Measurements from ENCODE around the gene ATPAF1.
A peak's percentile ranks its signal among the peaks of the same experiment; 100 is the strongest.

ATPAF1 gene

GRCh38 chr1:46690931-46691421 lies 22.8 kb upstream of the ATPAF1 start (continued):
- TF ChIP-seq YY1 (tag by site-specific recombination; IDR thresholded peaks at IDR 0.05) (peak; percentile 22; the same call in 1 of the 2 replicates), ZNF558 (tag by site-specific recombination; IDR thresholded peaks at IDR 0.05) (no peak), ZNF292 (tag by site-specific recombination; IDR thresholded peaks at IDR 0.05; ENCODE audit: borderline replicate concordance, low read depth) (no peak), ZNF398 (tag by site-specific recombination; IDR thresholded peaks at IDR 0.05) (no peak), ZNF626 (tag by site-specific recombination; IDR thresholded peaks at IDR 0.05) (no peak), ZNF214 (tag by site-specific recombination; IDR thresholded peaks at IDR 0.05; ENCODE audit: borderline replicate concordance) (no peak), ZBTB1 (tag by site-specific recombination; IDR thresholded peaks at IDR 0.05) (no peak), ZNF366 (tag by site-specific recombination; conservative IDR thresholded peaks at IDR 0.05) (no peak), ZNF433 (tag by site-specific recombination; IDR thresholded peaks at IDR 0.05; ENCODE audit: low read depth) (no peak), HOXA7 (CRISPR knock-in tag; IDR thresholded peaks at IDR 0.05; ENCODE audit: borderline replicate concordance) (no peak), ZNF266 (tag by site-specific recombination; IDR thresholded peaks at IDR 0.05; ENCODE audit: low read depth) (no peak), PATZ1 (tag by site-specific recombination; IDR thresholded peaks at IDR 0.05) (0 out of 2 replicates have a peak, but pooled peaks have one; percentile 44), ZNF501 (tag by site-specific recombination; IDR thresholded peaks at IDR 0.05) (no peak), ZNF692 (tag by site-specific recombination; IDR thresholded peaks at IDR 0.05) (no peak), MYNN (tag by site-specific recombination; IDR thresholded peaks at IDR 0.05; ENCODE audit: borderline replicate concordance) (no peak), ZNF169 (tag by site-specific recombination; IDR thresholded peaks at IDR 0.05) (no peak), ZNF776 (tag by site-specific recombination; IDR thresholded peaks at IDR 0.05; ENCODE audit: borderline replicate concordance) (no peak), OSR2 (tag by site-specific recombination; IDR thresholded peaks at IDR 0.05) (peak; percentile 94), ZNF146 (tag by site-specific recombination; IDR thresholded peaks at IDR 0.05) (no peak), KLF7 (tag by site-specific recombination; IDR thresholded peaks at IDR 0.05; ENCODE audit: borderline replicate concordance) (peak; percentile 61; the same call in 1 of the 2 replicates), ZNF548 (tag by site-specific recombination; IDR thresholded peaks at IDR 0.05) (no peak), ZNF518A (tag by site-specific recombination; conservative IDR thresholded peaks at IDR 0.05; ENCODE audit: low read depth) (no peak), ZIC2 (tag by site-specific recombination; IDR thresholded peaks at IDR 0.05) (peak; percentile 88), EGR2 (tag by site-specific recombination; IDR thresholded peaks at IDR 0.05; ENCODE audit: low read depth) (no peak), MZF1 (tag by site-specific recombination; IDR thresholded peaks at IDR 0.05; ENCODE audit: borderline replicate concordance) (no peak), ZNF37A (tag by site-specific recombination; IDR thresholded peaks at IDR 0.05) (no peak), HOXC10 (CRISPR knock-in tag; IDR thresholded peaks at IDR 0.05) (no peak)

Measured in HEK293 (cell line).